Tibial nerve (tissue), 4 donors: ENCODE data around the gene C2orf76.

ENCODE experiments used
- CTCF ChIP-seq, 5 experiments: fragments of 200-600 bp in 3 of 5; fragments of 450-650 bp in 2 of 5; sonication (generic) in 3 of 5; IDR thresholded peaks; one replicate each; pipeline ENCODE4 v1.5.1; 2016 to 2019; ENCODE audit warnings: antibody characterized with exemption in 5 of 5, mild to moderate bottlenecking in 3 of 5, moderate library complexity in 2 of 5
- EP300 ChIP-seq, 2 donors: sonication (generic); formaldehyde crosslinking; IDR thresholded peaks; one replicate each; pipeline ENCODE4 v1.6.1; 2017; ENCODE audit warnings: antibody characterized with exemption in 2 of 2, mild to moderate bottlenecking in 1 of 2
- POLR2A ChIP-seq, 2 donors: fragments of 450-650 bp; IDR thresholded peaks; one replicate each; pipeline ENCODE4 v1.6.1; 2017; ENCODE audit warnings: antibody characterized with exemption in 2 of 2, mild to moderate bottlenecking in 2 of 2, moderate library complexity in 2 of 2

GRCh38 chr2:119305497-119306195, 61.0 kb downstream of the C2orf76 start:
- TF ChIP-seq CTCF (IDR thresholded peaks at IDR 0.05) (no peak), POLR2A (IDR thresholded peaks at IDR 0.05) (no peak), EP300 (IDR thresholded peaks at IDR 0.05) (no peak)
